A673 (cell line): ENCODE measurements around the gene CYFIP2. TPM values are rescaled to one million over a fixed set of nuclear protein-coding genes. Genes with fewer than 3 reads are reported as not detected.
A peak's percentile ranks its signal among the peaks of the same experiment; 100 is the strongest.

Experiments
- BruUV-seq: library from RNA; stranded (reverse); fragments of 400-500 nt; replicated peaks from 2 replicates; lab custom pipeline; 2021; lab: Mats Ljungman, UMichigan
- CTCF ChIA-PET: fragments of 300-600 bp; sonication (Branson Sonifier 250); formaldehyde crosslinking; loops from one replicate; lab custom pipeline; 2022; ENCODE audit warnings: antibody characterized with exemption; lab: Charles Lee
- POLR2A ChIA-PET: fragments of 300-600 bp; sonication (Branson Sonifier 250); formaldehyde crosslinking; loops from one replicate; lab custom pipeline; 2022; ENCODE audit warnings: antibody characterized with exemption; ENCODE audit not compliant: low non-redundant PET; lab: Charles Lee
- DNase-seq: peaks from one replicate; pipeline ENCODE4 v3.0.0-alpha.2; 2015; ENCODE audit warnings: low spot score
- H3K27ac ChIP-seq: fragments of 200-600 bp; sonication (generic); 2 replicates; pipeline ENCODE4 v1.5.1; 2016; ENCODE audit warnings: mixed run types, low read depth, mild to moderate bottlenecking, mixed read lengths, antibody characterized with exemption, low read length; ENCODE audit not compliant: poor library complexity, severe bottlenecking
- H3K27me3 ChIP-seq: fragments of 200-600 bp; sonication (generic); replicated peaks from 2 replicates; pipeline ENCODE4 v1.6.1; 2017; ENCODE audit warnings: mixed run types, low read depth, mild to moderate bottlenecking, mixed read lengths, antibody characterized with exemption, low read length; ENCODE audit not compliant: insufficient read depth, poor library complexity
- H3K36me3 ChIP-seq: fragments of 200-600 bp; sonication (generic); 2 replicates; pipeline ENCODE4 v1.6.1; 2016; ENCODE audit warnings: mixed run types, mild to moderate bottlenecking, mixed read lengths, antibody characterized with exemption, low read length; ENCODE audit not compliant: insufficient read depth, poor library complexity, severe bottlenecking
- H3K4me1 ChIP-seq: fragments of 200-600 bp; sonication (generic); 2 replicates; pipeline ENCODE4 v1.6.1; 2017; ENCODE audit warnings: mixed run types, mild to moderate bottlenecking, mixed read lengths, antibody characterized with exemption, low read length; ENCODE audit not compliant: insufficient read depth, poor library complexity, severe bottlenecking
- H3K4me3 ChIP-seq: fragments of 200-600 bp; sonication (generic); 2 replicates; pipeline ENCODE4 v1.5.1; 2016; ENCODE audit warnings: low read depth, mixed run types, mild to moderate bottlenecking, mixed read lengths, low read length; ENCODE audit not compliant: poor library complexity, severe bottlenecking
- H3K9me3 ChIP-seq: fragments of 200-600 bp; sonication (generic); 2 replicates; pipeline ENCODE4 v1.6.1; 2016; ENCODE audit warnings: mixed run types, low read depth, mild to moderate bottlenecking, mixed read lengths, antibody characterized with exemption, low read length; ENCODE audit not compliant: poor library complexity, severe bottlenecking
- EZH2 ChIP-seq: fragments of 200-600 bp; sonication (generic); IDR thresholded peaks from 2 replicates; pipeline ENCODE4 v1.6.1; 2017; ENCODE audit warnings: borderline replicate concordance, low read depth, mild to moderate bottlenecking, mixed read lengths, antibody characterized with exemption, low read length; ENCODE audit not compliant: poor library complexity, severe bottlenecking
- intact Hi-C: fragments of 100-400 bp; cut with micrococcal nuclease; formaldehyde crosslinking; loops from one replicate; pipeline ENCODE4 v1.10.0; 2022; ENCODE audit not compliant: unreplicated experiment
- total RNA-seq: library from RNA; stranded (reverse); gene quantifications from 2 replicates; pipeline ENCODE4 v1.2.3, GENCODE V29; 2021
- TF ChIP-seq, protein P1 (sequence below): fragments of 300-800, 200-600 bp; sonication (generic); conservative IDR thresholded peaks from 2 replicates; pipeline ENCODE4 v1.5.1; 2017; ENCODE audit warnings: low read depth, mild to moderate bottlenecking, antibody characterized with exemption, low read length, moderate library complexity, mixed read lengths

CYFIP2 gene
- total RNA-seq, 1 experiment from 2014 or later = 17.2 TPM

DNA sequence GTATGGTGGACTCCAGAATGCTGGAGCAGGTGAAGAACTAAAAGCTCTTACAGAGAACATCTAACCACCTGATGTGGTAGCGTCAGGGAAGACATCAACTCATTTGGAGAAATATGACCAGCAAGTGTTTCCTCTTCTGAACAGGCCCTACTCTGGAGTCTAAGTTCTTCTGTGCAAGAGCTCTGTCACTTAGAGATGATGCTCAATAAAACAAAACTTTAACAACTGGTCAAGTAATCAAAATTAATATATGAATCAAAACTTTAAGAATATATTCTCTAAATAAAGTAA lies 85.8 kb downstream of the CYFIP2 start:
- intact Hi-C loops = no loop called here
- DNase-seq = no peak
- H3K27ac ChIP-seq = no peak overlapping the region
- H3K4me1 ChIP-seq = no peaks in the 10 kb centered on the region
- ChIA-PET POLR2A (no interaction called here), CTCF (no interaction called here)
- BruUV-seq = no TSS peak
- H3K9me3 ChIP-seq = no peaks in the 10 kb centered on the region
- no peaks in the 10 kb centered on the region for H3K27me3 ChIP-seq
- H3K36me3 ChIP-seq = no peaks in the 10 kb centered on the region
- no peak for TF ChIP-seq EZH2
- TF ChIP-seq, protein P1, sequence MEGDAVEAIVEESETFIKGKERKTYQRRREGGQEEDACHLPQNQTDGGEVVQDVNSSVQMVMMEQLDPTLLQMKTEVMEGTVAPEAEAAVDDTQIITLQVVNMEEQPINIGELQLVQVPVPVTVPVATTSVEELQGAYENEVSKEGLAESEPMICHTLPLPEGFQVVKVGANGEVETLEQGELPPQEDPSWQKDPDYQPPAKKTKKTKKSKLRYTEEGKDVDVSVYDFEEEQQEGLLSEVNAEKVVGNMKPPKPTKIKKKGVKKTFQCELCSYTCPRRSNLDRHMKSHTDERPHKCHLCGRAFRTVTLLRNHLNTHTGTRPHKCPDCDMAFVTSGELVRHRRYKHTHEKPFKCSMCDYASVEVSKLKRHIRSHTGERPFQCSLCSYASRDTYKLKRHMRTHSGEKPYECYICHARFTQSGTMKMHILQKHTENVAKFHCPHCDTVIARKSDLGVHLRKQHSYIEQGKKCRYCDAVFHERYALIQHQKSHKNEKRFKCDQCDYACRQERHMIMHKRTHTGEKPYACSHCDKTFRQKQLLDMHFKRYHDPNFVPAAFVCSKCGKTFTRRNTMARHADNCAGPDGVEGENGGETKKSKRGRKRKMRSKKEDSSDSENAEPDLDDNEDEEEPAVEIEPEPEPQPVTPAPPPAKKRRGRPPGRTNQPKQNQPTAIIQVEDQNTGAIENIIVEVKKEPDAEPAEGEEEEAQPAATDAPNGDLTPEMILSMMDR = no peak
- H3K4me3 ChIP-seq = no peak overlapping the region

DNA sequence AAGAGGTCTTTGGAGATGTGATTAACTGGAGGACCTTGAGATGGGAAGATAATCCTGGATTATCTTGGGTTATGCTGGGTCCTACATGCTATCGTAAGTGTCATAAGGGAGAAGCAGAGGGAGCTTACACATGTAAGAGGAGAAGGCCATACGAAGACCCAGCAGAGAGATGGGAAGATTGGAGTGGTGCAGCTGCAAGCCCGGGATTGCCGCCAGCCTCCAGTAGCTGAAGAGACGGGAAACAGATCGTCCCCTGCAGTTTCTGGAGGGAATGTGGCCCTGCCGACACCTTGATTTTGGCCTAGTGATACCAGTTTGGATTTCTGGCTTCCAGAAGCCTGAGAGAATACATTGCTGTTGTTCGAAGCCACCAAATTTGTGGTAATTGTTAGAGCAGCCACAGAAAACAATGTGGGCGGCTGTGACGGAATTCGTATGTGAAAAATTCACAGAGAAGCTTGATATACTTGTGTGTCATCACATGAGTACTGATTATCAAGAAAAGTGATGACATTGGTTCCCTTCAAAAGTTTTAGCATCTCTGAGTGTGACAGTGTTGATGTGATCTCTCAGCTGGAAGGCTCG lies 86.9 kb downstream of the CYFIP2 start:
- no peak for DNase-seq
- Histone ChIP-seq H3K27me3 (no peaks in the 10 kb centered on the region), H3K36me3 (no peaks in the 10 kb centered on the region), H3K27ac (no peak overlapping the region), H3K4me1 (no peaks in the 10 kb centered on the region), H3K4me3 (no peak overlapping the region), H3K9me3 (no peaks in the 10 kb centered on the region)
- BruUV-seq = no TSS peak
- ChIA-PET CTCF (no interaction called here), POLR2A (no interaction called here)
- TF ChIP-seq, protein P1 = no peak
- TF ChIP-seq EZH2 = no peak
- intact Hi-C loops = no loop called here

DNA sequence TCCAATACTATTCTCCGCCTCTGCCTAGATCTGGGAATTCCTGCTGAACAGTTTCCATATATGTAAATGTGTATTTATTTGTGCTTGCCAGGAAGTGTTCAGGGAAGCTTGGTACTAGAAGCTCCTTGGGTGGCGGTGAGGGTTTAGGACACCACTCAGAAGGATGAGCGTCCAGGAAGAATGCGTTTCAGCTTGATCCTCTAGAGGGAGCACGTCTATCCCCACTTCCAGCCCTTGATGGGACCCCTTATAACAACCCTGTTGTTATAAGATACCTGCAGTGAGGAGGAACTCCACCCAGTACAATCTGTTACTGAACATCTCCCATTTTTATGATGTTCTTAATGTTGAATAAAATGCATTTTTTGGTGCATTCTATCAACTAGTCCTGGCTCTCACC lies 88.9 kb downstream of the CYFIP2 start:
- H3K36me3 ChIP-seq = no peaks in the 10 kb centered on the region
- TF ChIP-seq, protein P1 = peak; percentile 59
- TF ChIP-seq EZH2 = no peak
- intact Hi-C loops = no loop called here
- BruUV-seq = no TSS peak
- H3K27me3 ChIP-seq = no peaks in the 10 kb centered on the region
- no peak overlapping the region for H3K4me3 ChIP-seq
- POLR2A ChIA-PET = no interaction called here
- no peaks in the 10 kb centered on the region for H3K9me3 ChIP-seq
- peak; percentile 28 for DNase-seq
- CTCF ChIA-PET = no interaction called here
- no peak overlapping the region for H3K27ac ChIP-seq
- H3K4me1 ChIP-seq = no peaks in the 10 kb centered on the region
